GM19023 (cell line): ENCODE data around the gene ANKFY1.

Source experiments
- ATAC-seq: cut with Tn5 transposase; IDR thresholded peaks from one replicate; pipeline ENCODE4 v1.9.1; 2021; ENCODE audit warnings: mild to moderate bottlenecking, moderate library complexity; ENCODE audit not compliant: unreplicated experiment

Gene ANKFY1

GRCh38 chr17:4263282-4264215 is at the start of gene ANKFY1:
Gene ANKFY1, minus strand, starts transcription at chr17:4263979. Its CDS starts 38 bp downstream, at chr17:4263941.
- peak; percentile 96 for ATAC-seq

- ATAC-seq: no peak
Observed at GRCh38 chr17:4310354-4311060, 46.7 kb upstream of the ANKFY1 start.

GRCh38 chr17:4309897-4310296 is 46.1 kb upstream of the ANKFY1 start:
- no peak for ATAC-seq

- no peak for ATAC-seq
Observed at GRCh38 chr17:4307179-4307930, 43.6 kb upstream of the ANKFY1 start.

- ATAC-seq: no peak
Observed at GRCh38 chr17:4305224-4305623, 41.4 kb upstream of the ANKFY1 start.

- no peak for ATAC-seq
Observed at GRCh38 chr17:4304417-4305027, 40.7 kb upstream of the ANKFY1 start.

GRCh38 chr17:4301066-4301465 is 37.3 kb upstream of the ANKFY1 start:
- no peak for ATAC-seq

- no peak for ATAC-seq
Observed at GRCh38 chr17:4297351-4297750, 33.6 kb upstream of the ANKFY1 start.

GRCh38 chr17:4295686-4296085 is 31.9 kb upstream of the ANKFY1 start:
- no peak for ATAC-seq

- ATAC-seq: no peak
Observed at GRCh38 chr17:4293572-4293971, 29.8 kb upstream of the ANKFY1 start.

- no peak for ATAC-seq
Observed at GRCh38 chr17:4287710-4288109, 23.9 kb upstream of the ANKFY1 start.

GRCh38 chr17:4276514-4276913 is 12.7 kb upstream of the ANKFY1 start:
- ATAC-seq: no peak

- ATAC-seq: no peak
Observed at GRCh38 chr17:4272972-4273368, 9.2 kb upstream of the ANKFY1 start.

- ATAC-seq: no peak
Observed at GRCh38 chr17:4272213-4272971, 8.6 kb upstream of the ANKFY1 start.

- ATAC-seq: no peak
Observed at GRCh38 chr17:4270736-4271135, 7.0 kb upstream of the ANKFY1 start.

- ATAC-seq: no peak
Observed at GRCh38 chr17:4269915-4270314, 6.1 kb upstream of the ANKFY1 start.

- ATAC-seq: no peak
Observed at GRCh38 chr17:4267402-4267801, 3.6 kb upstream of the ANKFY1 start.

GRCh38 chr17:4266550-4266949 is 2.8 kb upstream of the ANKFY1 start:
- ATAC-seq: no peak

GRCh38 chr17:4262703-4263102 is 1.1 kb downstream of the ANKFY1 start:
- ATAC-seq: no peak

GRCh38 chr17:4261452-4261851 is 2.3 kb downstream of the ANKFY1 start:
- no peak for ATAC-seq
